H9 (cell line): ENCODE results near the gene DISP3. TPM values are rescaled to one million over a fixed set of nuclear protein-coding genes. Genes with fewer than 3 reads are reported as not detected.

Experiments
- DNase-seq: peaks from one replicate; pipeline ENCODE4 v3.0.0-alpha.2; 2017
- H2AFZ ChIP-seq: one replicate; pipeline ENCODE4 v1.6.1; 2013; ENCODE audit warnings: mild to moderate bottlenecking, low read length, control low read depth, moderate library complexity
- H2AK5ac ChIP-seq: 2 replicates; pipeline ENCODE4 v1.6.1; 2013; ENCODE audit warnings: low read length, control low read depth, mixed read lengths; ENCODE audit not compliant: insufficient read length
- H2BK120ac ChIP-seq: one replicate; pipeline ENCODE4 v1.6.1; 2013; ENCODE audit warnings: low read depth, mild to moderate bottlenecking, low read length, control low read depth, inconsistent platforms; ENCODE audit not compliant: poor library complexity, severe bottlenecking
- H2BK12ac ChIP-seq: 2 replicates; pipeline ENCODE4 v1.6.1; 2013; ENCODE audit warnings: low read length, control low read depth, mixed read lengths, low read depth; ENCODE audit not compliant: insufficient read length
- H2BK15ac ChIP-seq: 2 replicates; pipeline ENCODE4 v1.6.1; 2013; ENCODE audit warnings: low read depth, low read length, control low read depth
- H2BK20ac ChIP-seq: one replicate; pipeline ENCODE4 v1.6.1; 2013; ENCODE audit warnings: low read depth, mild to moderate bottlenecking, low read length, control low read depth, inconsistent platforms; ENCODE audit not compliant: poor library complexity, severe bottlenecking
- H2BK5ac ChIP-seq: 2 replicates; pipeline ENCODE4 v1.6.1; 2013; ENCODE audit warnings: low read length, control low read depth, mixed read lengths; ENCODE audit not compliant: insufficient read length
- H3K14ac ChIP-seq: 2 replicates; pipeline ENCODE4 v1.6.1; 2013; ENCODE audit warnings: low read length, control low read depth; ENCODE audit not compliant: insufficient read depth
- H3K18ac ChIP-seq: 2 replicates; pipeline ENCODE4 v1.6.1; 2013; ENCODE audit warnings: low read depth, mild to moderate bottlenecking, mixed read lengths, low read length, control low read depth; ENCODE audit not compliant: insufficient read length
- H3K23ac ChIP-seq: 2 replicates; pipeline ENCODE4 v1.6.1; 2013; ENCODE audit warnings: low read length, control low read depth, mixed read lengths, low read depth; ENCODE audit not compliant: insufficient read length
- H3K23me2 ChIP-seq: 2 replicates; pipeline ENCODE4 v1.6.1; 2013; ENCODE audit warnings: low read depth, mild to moderate bottlenecking, mixed read lengths, low read length, control low read depth; ENCODE audit not compliant: insufficient read length, poor library complexity, severe bottlenecking
- H3K27ac ChIP-seq: 2 replicates; pipeline ENCODE4 v1.5.1; 2013; ENCODE audit warnings: low read length, control low read depth, mixed read lengths, low read depth; ENCODE audit not compliant: insufficient read length
- H3K27me3 ChIP-seq: 2 replicates; pipeline ENCODE4 v1.6.1; 2013; ENCODE audit warnings: low read length, control low read depth, inconsistent platforms; ENCODE audit not compliant: insufficient read depth
- H3K4ac ChIP-seq: 2 replicates; pipeline ENCODE4 v1.6.1; 2013; ENCODE audit warnings: low read depth, mild to moderate bottlenecking, control low read depth, inconsistent platforms, low read length, moderate library complexity
- H3K4me1 ChIP-seq: 2 replicates; pipeline ENCODE4 v1.6.1; 2013; ENCODE audit warnings: low read length, control low read depth, inconsistent platforms; ENCODE audit not compliant: insufficient read depth
- H3K4me2 ChIP-seq: 2 replicates; pipeline ENCODE4 v1.6.1; 2013; ENCODE audit warnings: low read length, control low read depth, mixed read lengths; ENCODE audit not compliant: insufficient read length, insufficient read depth
- H3K56ac ChIP-seq: 2 replicates; pipeline ENCODE4 v1.6.1; 2013; ENCODE audit warnings: low read depth, mild to moderate bottlenecking, mixed read lengths, low read length, control low read depth; ENCODE audit not compliant: insufficient read length
- H3K79me1 ChIP-seq: 2 replicates; pipeline ENCODE4 v1.6.1; 2013; ENCODE audit warnings: low read depth, mild to moderate bottlenecking, moderate library complexity, low read length, control low read depth, inconsistent platforms; ENCODE audit not compliant: insufficient read depth, poor library complexity, severe bottlenecking
- H3K79me2 ChIP-seq: 2 replicates; pipeline ENCODE4 v1.6.1; 2013; ENCODE audit warnings: low read length, control low read depth, inconsistent platforms; ENCODE audit not compliant: insufficient read depth
- H3K9ac ChIP-seq: 2 replicates; pipeline ENCODE4 v1.6.1; 2013; ENCODE audit warnings: low read length, control low read depth, mixed read lengths; ENCODE audit not compliant: insufficient read length; ENCODE audit errors: extremely low read depth
- H3K9me3 ChIP-seq: one replicate; pipeline ENCODE4 v1.6.1; 2013; ENCODE audit warnings: low read depth, low read length, inconsistent platforms; ENCODE audit not compliant: control insufficient read depth
- H3T11ph ChIP-seq: one replicate; pipeline ENCODE4 v1.6.1; 2013; ENCODE audit warnings: mild to moderate bottlenecking, low read length, control low read depth, inconsistent platforms
- H4K20me1 ChIP-seq: one replicate; pipeline ENCODE4 v1.6.1; 2013; ENCODE audit not compliant: control insufficient read depth, insufficient read length, insufficient read depth
- H4K5ac ChIP-seq: 2 replicates; pipeline ENCODE4 v1.6.1; 2013; ENCODE audit warnings: low read depth, mild to moderate bottlenecking, mixed read lengths, low read length, control low read depth; ENCODE audit not compliant: insufficient read length
- H4K8ac ChIP-seq: replicated peaks from 2 replicates; pipeline ENCODE4 v1.6.1; 2013; ENCODE audit warnings: low read length, control low read depth, mixed read lengths, low read depth; ENCODE audit not compliant: insufficient read length
- H4K91ac ChIP-seq: 2 replicates; pipeline ENCODE4 v1.6.1; 2013; ENCODE audit warnings: low read depth, mild to moderate bottlenecking, moderate library complexity, mixed read lengths, low read length, control low read depth; ENCODE audit not compliant: insufficient read length
- H3K27ac Mint-ChIP-seq, 3 experiments: 2 replicates in 2 of 3; 3 replicates in 1 of 3; pipeline ENCODE4 v1.8.0; 2020 to 2021; ENCODE audit warnings: mixed read lengths in 3 of 3, mild to moderate bottlenecking in 1 of 3, moderate library complexity in 1 of 3
- H3K27me3 Mint-ChIP-seq: 2 replicates; pipeline ENCODE4 v1.8.0; 2021; ENCODE audit warnings: low read depth, mild to moderate bottlenecking, moderate library complexity, mixed read lengths
- H3K36me3 Mint-ChIP-seq, 3 experiments: 2 replicates in 2 of 3; 3 replicates in 1 of 3; pipeline ENCODE4 v1.8.0; 2020 to 2021; ENCODE audit warnings: low read depth in 3 of 3, mixed read lengths in 3 of 3; ENCODE audit not compliant: insufficient read depth in 1 of 3
- H3K4me1 Mint-ChIP-seq, 2 experiments: 2 replicates each; pipeline ENCODE4 v1.8.0; 2020; ENCODE audit warnings: mixed read lengths in 2 of 2
- H3K4me3 Mint-ChIP-seq, 2 experiments: 2 replicates in 1 of 2; 3 replicates in 1 of 2; pipeline ENCODE4 v1.8.0; 2020 to 2021; ENCODE audit warnings: mild to moderate bottlenecking in 2 of 2, mixed read lengths in 2 of 2, moderate library complexity in 1 of 2
- H3K9me3 Mint-ChIP-seq, 2 experiments: 2 replicates in 1 of 2; 3 replicates in 1 of 2; pipeline ENCODE4 v1.8.0; 2020; ENCODE audit warnings: mild to moderate bottlenecking in 2 of 2, mixed read lengths in 2 of 2, moderate library complexity in 1 of 2
- WGBS: extraction: QIAGEN DNeasy Blood & Tissue Kit; methylation state at CpG from one replicate; pipeline ENCODE4 v1.1.7; 2013; ENCODE audit warnings: missing lambda C conversion rate, low lambda C conversion rate, mixed read lengths; ENCODE audit not compliant: insufficient read length; ENCODE audit errors: extremely low coverage; 5-methylcytosine and 5-hydroxymethylcytosine counted together
- total RNA-seq: library from RNA; stranded (reverse); gene quantifications from 2 replicates; pipeline ENCODE4 v1.2.1, GENCODE V29; 2021
- TF ChIP-seq, protein P1 (sequence below): fragments of 200-600 bp; sonication (generic); conservative IDR thresholded peaks from 3 replicates; pipeline ENCODE4 v1.8.0; 2021; ENCODE audit warnings: antibody characterized with exemption, mild to moderate bottlenecking

DISP3 gene
- total RNA-seq, 1 experiment from 2014 or later = 3.5 TPM

DNA sequence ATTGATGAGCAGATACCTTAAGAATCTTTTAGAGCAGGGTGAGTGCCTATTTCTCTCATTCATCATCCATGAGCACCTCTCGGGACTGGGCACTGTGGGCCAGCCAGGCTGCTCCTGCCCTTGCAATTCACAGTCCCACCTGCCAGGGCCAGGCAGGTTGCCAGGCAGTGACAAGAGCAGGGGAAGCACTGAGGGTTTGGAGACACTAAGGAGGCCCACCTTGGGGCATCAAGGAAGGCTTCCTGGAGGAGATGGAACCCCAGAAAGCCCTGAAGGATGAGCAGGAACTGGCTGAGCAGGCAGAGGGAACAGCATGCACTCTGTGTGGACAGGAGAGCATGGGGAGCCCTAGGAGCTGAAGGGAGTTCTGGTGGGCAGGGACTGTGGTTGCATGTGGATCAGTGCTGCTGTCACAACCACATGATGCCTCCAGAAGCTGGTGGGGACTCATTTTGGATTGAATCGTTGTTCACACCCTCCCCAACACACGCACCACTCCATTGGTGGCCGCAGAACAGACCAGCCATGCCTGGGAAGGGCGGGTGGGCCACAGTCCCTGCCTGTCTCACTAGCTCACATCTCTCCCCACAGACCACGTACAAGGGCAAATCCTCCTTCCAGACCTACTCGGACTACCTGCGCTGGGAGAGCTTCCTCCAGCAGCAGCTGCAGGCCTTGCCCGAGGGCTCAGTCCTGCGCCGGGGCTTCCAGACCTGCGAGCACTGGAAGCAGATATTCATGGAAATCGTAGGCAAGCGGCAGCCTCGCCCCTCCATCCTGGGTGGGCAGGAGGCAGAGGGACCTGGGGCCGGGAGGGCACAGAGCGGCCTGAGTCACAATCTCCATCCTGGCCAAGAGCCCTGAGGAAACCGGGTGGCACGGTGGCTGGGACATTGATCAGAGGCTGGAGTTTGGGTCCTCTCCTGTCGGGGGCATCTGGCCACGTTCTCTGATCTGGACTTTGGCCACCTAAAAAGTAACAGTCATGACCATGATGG is 55.1 kb downstream of the DISP3 start:
- Histone ChIP-seq H2BK15ac (no peak overlapping the region), H3K27me3 (no peaks in the 10 kb centered on the region), H3K23me2 (no peaks in the 10 kb centered on the region), H3K4ac (no peak overlapping the region), H3K14ac (no peak overlapping the region), H2BK5ac (no peak overlapping the region), H3K56ac (no peak overlapping the region), H2AFZ (no peak overlapping the region), H3K79me2 (no peaks in the 10 kb centered on the region), H2BK20ac (no peak overlapping the region), H3K9me3 (no peaks in the 10 kb centered on the region), H3K18ac (no peak overlapping the region), H3K23ac (no peak overlapping the region), H3K79me1 (no peaks in the 10 kb centered on the region), H2BK12ac (no peak overlapping the region), H3T11ph (no peak overlapping the region), H2AK5ac (no peak overlapping the region), H4K8ac (no peak overlapping the region), H4K91ac (no peak overlapping the region), H4K20me1 (no peaks in the 10 kb centered on the region), H4K5ac (no peak overlapping the region), H3K9ac (no peak overlapping the region), H2BK120ac (no peak overlapping the region), H3K4me1 (no peaks in the 10 kb centered on the region; the same call in 1 of the 2 replicates), H3K27ac (no peak overlapping the region), H3K4me2 (no peak overlapping the region)
- DNase-seq = no peak
- H3K4me3 Mint-ChIP-seq = no peak overlapping the region; a peak in 1 of 5 replicates
- no peaks in the 10 kb centered on the region for H3K27me3 Mint-ChIP-seq
- peaks cover 18 to 22% of the 10 kb centered on the region in 2 experiments for H3K4me1 Mint-ChIP-seq
- peak overlapping the region in 1 of 3 experiments; percentile 67; a peak in 1 of 7 replicates for H3K27ac Mint-ChIP-seq
- TF ChIP-seq, protein P1, sequence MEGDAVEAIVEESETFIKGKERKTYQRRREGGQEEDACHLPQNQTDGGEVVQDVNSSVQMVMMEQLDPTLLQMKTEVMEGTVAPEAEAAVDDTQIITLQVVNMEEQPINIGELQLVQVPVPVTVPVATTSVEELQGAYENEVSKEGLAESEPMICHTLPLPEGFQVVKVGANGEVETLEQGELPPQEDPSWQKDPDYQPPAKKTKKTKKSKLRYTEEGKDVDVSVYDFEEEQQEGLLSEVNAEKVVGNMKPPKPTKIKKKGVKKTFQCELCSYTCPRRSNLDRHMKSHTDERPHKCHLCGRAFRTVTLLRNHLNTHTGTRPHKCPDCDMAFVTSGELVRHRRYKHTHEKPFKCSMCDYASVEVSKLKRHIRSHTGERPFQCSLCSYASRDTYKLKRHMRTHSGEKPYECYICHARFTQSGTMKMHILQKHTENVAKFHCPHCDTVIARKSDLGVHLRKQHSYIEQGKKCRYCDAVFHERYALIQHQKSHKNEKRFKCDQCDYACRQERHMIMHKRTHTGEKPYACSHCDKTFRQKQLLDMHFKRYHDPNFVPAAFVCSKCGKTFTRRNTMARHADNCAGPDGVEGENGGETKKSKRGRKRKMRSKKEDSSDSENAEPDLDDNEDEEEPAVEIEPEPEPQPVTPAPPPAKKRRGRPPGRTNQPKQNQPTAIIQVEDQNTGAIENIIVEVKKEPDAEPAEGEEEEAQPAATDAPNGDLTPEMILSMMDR = no peak
- no peaks in the 10 kb centered on the region for H3K9me3 Mint-ChIP-seq
- no peaks in the 10 kb centered on the region; a peak in 1 of 7 replicates for H3K36me3 Mint-ChIP-seq
- no CpG with 5 or more reads among the region's 21 CpGs for WGBS
